RWPE2 (cell line): ENCODE results near the gene SEMA3D.

Source experiments
- ATAC-seq: fragments of 200-7000 bp; cut with Tn5 transposase; 3 replicates; pipeline ENCODE4 v1.9.1; 2021; ENCODE audit warnings: low read depth
- DNase-seq: peaks from one replicate; pipeline ENCODE4 v3.0.0-alpha.2; 2020; ENCODE audit warnings: low spot score
- H3K27ac ChIP-seq: fragments of 450-650 bp; 2 replicates; pipeline ENCODE4 v1.5.1; 2017; ENCODE audit warnings: mild to moderate bottlenecking; ENCODE audit not compliant: poor library complexity, severe bottlenecking
- H3K27me3 ChIP-seq: fragments of 250-450 bp; sonication (Bioruptor Pico); 2 replicates; pipeline ENCODE4 v1.5.1; 2021; ENCODE audit warnings: mild to moderate bottlenecking, moderate library complexity; ENCODE audit not compliant: insufficient read depth, poor library complexity, severe bottlenecking
- H3K36me3 ChIP-seq: fragments of 250-450 bp; sonication (Bioruptor Pico); 2 replicates; pipeline ENCODE4 v1.5.1; 2020; ENCODE audit warnings: low read depth, mild to moderate bottlenecking, moderate library complexity
- H3K4me1 ChIP-seq: fragments of 250-450 bp; sonication (Bioruptor Pico); 2 replicates; pipeline ENCODE4 v1.5.1; 2021; ENCODE audit warnings: mild to moderate bottlenecking, moderate library complexity; ENCODE audit not compliant: insufficient read depth, poor library complexity, severe bottlenecking
- H3K4me3 ChIP-seq: fragments of 250-450 bp; sonication (Bioruptor Pico); 2 replicates; pipeline ENCODE4 v1.5.1; 2021; ENCODE audit warnings: mild to moderate bottlenecking, moderate library complexity; ENCODE audit not compliant: severe bottlenecking
- H3K9me3 ChIP-seq: fragments of 250-450 bp; sonication (Bioruptor Pico); 2 replicates; pipeline ENCODE4 v1.5.1; 2021; ENCODE audit warnings: mild to moderate bottlenecking, moderate library complexity; ENCODE audit not compliant: severe bottlenecking
- TF ChIP-seq, protein P1 (sequence below): fragments of 450-650 bp; IDR thresholded peaks from one replicate; pipeline ENCODE4 v1.5.1; 2017; ENCODE audit warnings: mild to moderate bottlenecking, moderate library complexity; ENCODE audit not compliant: poor library complexity, severe bottlenecking

Gene SEMA3D

DNA sequence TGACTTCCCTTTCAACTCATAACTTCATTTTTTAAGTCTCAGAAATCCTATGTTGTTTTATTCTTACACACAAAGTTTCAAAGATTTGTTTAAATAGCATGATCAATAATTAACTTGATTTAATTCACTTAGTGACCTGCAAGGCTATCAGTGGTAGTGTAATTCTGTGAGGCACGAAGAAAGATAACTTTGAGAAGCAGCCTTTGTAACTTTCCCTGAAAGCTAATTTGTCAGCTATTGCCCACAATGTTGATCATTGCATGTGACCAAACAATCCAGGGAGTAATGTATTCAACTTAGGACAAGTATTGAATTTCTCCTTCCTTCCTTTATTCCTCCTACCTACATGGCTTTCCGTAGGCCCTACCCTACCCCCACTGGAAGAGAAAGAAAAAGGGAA is 111.0 kb downstream of the SEMA3D start:
- ATAC-seq (no peak), DNase-seq (no peak)
- H3K36me3 ChIP-seq: no peaks in the 10 kb centered on the region
- no peaks in the 10 kb centered on the region for H3K27me3 ChIP-seq
- no peaks in the 10 kb centered on the region for H3K9me3 ChIP-seq
- TF ChIP-seq, protein P1, sequence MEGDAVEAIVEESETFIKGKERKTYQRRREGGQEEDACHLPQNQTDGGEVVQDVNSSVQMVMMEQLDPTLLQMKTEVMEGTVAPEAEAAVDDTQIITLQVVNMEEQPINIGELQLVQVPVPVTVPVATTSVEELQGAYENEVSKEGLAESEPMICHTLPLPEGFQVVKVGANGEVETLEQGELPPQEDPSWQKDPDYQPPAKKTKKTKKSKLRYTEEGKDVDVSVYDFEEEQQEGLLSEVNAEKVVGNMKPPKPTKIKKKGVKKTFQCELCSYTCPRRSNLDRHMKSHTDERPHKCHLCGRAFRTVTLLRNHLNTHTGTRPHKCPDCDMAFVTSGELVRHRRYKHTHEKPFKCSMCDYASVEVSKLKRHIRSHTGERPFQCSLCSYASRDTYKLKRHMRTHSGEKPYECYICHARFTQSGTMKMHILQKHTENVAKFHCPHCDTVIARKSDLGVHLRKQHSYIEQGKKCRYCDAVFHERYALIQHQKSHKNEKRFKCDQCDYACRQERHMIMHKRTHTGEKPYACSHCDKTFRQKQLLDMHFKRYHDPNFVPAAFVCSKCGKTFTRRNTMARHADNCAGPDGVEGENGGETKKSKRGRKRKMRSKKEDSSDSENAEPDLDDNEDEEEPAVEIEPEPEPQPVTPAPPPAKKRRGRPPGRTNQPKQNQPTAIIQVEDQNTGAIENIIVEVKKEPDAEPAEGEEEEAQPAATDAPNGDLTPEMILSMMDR: no peak
- peaks cover 2% of the 10 kb centered on the region for H3K4me1 ChIP-seq
- no peak overlapping the region for H3K4me3 ChIP-seq
- no peak overlapping the region for H3K27ac ChIP-seq

DNA sequence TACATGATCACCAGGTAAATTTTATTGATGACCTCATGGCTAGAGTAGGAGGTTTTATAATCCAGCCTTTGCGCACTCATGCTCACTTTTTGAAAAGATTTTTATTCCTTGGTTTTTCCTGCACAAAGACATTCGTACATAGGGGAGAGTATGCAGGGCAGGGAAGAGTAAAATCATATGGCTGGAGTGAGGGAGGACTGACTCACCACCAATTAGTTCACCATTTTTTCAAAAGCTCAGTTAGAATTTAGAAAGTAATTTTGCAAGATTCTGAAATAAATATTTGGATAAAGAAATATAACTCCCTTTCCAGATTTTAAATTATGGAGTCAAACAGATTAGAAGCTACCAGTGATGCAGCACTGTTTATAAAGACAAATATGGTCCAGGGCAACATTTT is 111.9 kb downstream of the SEMA3D start:
- H3K27me3 ChIP-seq: no peaks in the 10 kb centered on the region
- ATAC-seq: no peak
- H3K4me3 ChIP-seq: no peak overlapping the region
- TF ChIP-seq, protein P1: no peak
- H3K27ac ChIP-seq: no peak overlapping the region
- H3K9me3 ChIP-seq: no peaks in the 10 kb centered on the region
- H3K36me3 ChIP-seq: no peaks in the 10 kb centered on the region
- H3K4me1 ChIP-seq: peaks cover 3% of the 10 kb centered on the region
- DNase-seq: no peak

DNA sequence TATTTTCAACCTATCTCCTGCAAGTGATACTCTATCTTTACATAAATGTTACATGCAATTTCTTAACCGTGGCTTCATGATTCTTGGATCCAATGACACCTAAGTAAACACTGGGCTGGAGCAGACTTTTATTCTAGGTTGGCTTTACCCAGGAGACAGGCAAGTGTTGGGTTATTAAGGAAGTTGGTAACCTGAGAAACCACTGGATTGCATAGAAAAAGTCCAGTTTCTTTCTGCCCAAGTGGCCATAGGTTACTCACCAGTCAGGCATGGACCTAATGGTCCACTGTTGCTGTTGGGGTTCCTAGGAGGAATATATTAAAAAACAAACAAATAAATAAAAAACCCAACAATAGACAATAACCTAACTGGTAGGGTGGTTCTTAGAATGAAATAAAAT is 112.8 kb downstream of the SEMA3D start:
- Histone ChIP-seq H3K4me1 (peaks cover 4% of the 10 kb centered on the region), H3K27me3 (no peaks in the 10 kb centered on the region), H3K9me3 (no peaks in the 10 kb centered on the region), H3K36me3 (no peaks in the 10 kb centered on the region), H3K4me3 (no peak overlapping the region), H3K27ac (no peak overlapping the region)
- ATAC-seq: no peak
- TF ChIP-seq, protein P1: no peak
- no peak for DNase-seq

DNA sequence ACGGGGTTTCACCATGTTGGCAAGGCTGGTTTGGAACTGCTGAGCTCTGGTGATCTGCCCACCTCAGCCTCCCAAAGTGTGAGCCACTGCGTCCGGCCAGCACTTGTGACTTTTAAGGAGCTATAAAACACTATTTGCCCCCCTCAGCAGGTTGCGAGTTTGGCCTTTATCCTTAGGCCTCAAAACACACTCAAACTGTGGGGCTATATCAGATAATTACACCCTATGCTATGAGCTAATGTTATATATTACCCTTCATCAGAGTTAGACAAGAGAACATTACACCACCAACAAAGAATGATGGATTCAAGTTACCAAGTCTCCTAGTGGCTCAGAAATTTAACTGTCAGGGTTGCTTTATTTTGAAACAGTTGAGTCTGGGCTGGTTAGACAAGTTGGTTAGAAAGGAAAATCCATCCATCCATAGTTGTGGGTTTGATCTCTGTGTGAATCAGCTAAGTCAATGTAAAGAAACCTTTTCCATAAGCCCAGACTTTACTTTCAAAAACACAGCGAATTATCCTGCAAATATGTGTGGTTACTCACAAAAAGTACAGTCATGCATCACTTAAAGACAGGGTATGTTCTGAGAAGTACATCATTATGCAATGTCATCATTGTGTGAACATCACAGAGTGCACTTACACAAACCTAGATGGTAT is 115.8 kb downstream of the SEMA3D start:
- no peaks in the 10 kb centered on the region for H3K36me3 ChIP-seq

DNA sequence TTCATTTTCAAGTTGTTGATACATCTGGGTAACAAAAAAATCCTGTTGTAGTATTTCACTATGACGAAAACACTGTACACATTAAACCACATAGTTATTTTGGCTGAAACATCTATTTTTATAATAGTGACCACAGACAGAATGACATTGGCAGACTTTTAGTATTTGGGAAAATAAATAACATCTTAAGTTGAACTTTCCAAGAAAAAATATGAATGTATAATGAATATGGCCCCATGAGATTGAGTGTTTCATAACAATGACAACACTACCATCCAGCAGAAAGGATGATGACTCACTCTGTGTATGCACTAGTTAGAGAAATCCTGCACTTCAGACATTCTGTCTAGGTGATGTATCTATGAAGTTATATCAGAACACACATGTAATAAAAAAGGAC is 118.1 kb downstream of the SEMA3D start:
- DNase-seq: no peak
- H3K4me3 ChIP-seq: no peak overlapping the region
- peaks cover 8% of the 10 kb centered on the region for H3K4me1 ChIP-seq
- H3K9me3 ChIP-seq: no peaks in the 10 kb centered on the region
- no peaks in the 10 kb centered on the region for H3K27me3 ChIP-seq
- ATAC-seq: peak; percentile 64; the same call in 2 of the 3 replicates
- TF ChIP-seq, protein P1: no peak
- no peak overlapping the region for H3K27ac ChIP-seq
- no peaks in the 10 kb centered on the region for H3K36me3 ChIP-seq

More for the DNA sequence above, 115.8 kb downstream of the SEMA3D start:
- ATAC-seq: peak; percentile 70
- TF ChIP-seq, protein P1: no peak
- DNase-seq: no peak
- Histone ChIP-seq H3K27me3 (no peaks in the 10 kb centered on the region), H3K4me3 (no peak overlapping the region), H3K4me1 (peaks cover 8% of the 10 kb centered on the region), H3K27ac (peak overlapping the region; percentile 17), H3K9me3 (no peaks in the 10 kb centered on the region)
